ENCODE results near the gene CENPV. TPM values are rescaled to one million over a fixed set of nuclear protein-coding genes. Genes with fewer than 3 reads are reported as not detected.
A peak's percentile ranks its signal among the peaks of the same experiment; 100 is the strongest.

Gene CENPV
- total RNA-seq, 2 donors from 2014 or later: 15.8 to 16.9 TPM

- no peak for DNase-seq (ENCODE audit: low spot score)
- TF ChIP-seq, protein P1, sequence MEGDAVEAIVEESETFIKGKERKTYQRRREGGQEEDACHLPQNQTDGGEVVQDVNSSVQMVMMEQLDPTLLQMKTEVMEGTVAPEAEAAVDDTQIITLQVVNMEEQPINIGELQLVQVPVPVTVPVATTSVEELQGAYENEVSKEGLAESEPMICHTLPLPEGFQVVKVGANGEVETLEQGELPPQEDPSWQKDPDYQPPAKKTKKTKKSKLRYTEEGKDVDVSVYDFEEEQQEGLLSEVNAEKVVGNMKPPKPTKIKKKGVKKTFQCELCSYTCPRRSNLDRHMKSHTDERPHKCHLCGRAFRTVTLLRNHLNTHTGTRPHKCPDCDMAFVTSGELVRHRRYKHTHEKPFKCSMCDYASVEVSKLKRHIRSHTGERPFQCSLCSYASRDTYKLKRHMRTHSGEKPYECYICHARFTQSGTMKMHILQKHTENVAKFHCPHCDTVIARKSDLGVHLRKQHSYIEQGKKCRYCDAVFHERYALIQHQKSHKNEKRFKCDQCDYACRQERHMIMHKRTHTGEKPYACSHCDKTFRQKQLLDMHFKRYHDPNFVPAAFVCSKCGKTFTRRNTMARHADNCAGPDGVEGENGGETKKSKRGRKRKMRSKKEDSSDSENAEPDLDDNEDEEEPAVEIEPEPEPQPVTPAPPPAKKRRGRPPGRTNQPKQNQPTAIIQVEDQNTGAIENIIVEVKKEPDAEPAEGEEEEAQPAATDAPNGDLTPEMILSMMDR (IDR thresholded peaks at IDR 0.05): peak in 1 of 2 donors; percentile 35
- no peaks in the 10 kb centered on the region for H3K27me3 ChIP-seq
- no peak overlapping the region for H3K4me3 ChIP-seq
- no peaks in the 10 kb centered on the region for H3K4me1 ChIP-seq
- no peak overlapping the region for H3K27ac ChIP-seq
- H3K9me3 ChIP-seq: no peaks in the 10 kb centered on the region
- H3K36me3 ChIP-seq: no peaks in the 10 kb centered on the region
Measured at GRCh38 chr17:16304830-16305229, 48.4 kb downstream of the CENPV start.

DNA sequence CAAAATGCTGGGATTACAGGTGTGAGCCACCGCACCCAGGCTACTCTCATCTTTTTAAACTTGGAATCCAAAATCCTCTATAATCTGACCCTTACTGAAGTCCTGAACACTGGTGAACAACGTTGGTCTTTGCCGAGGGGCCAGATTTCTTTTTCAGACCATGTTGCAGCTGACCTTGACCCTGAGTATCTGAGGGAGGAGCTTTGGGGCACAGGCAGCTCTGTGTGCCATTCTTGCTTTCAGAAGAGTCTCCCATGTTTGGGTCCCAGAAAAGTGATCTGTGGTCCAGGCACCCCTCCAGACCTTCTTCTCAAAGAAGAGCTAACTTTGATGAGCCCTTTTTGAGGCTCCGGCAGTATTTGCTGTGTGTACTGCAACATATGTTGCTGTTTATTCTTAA, 50.4 kb downstream of the CENPV start:
- Histone ChIP-seq H3K27me3 (no peaks in the 10 kb centered on the region), H3K36me3 (no peaks in the 10 kb centered on the region), H3K4me3 (no peak overlapping the region), H3K4me1 (no peaks in the 10 kb centered on the region), H3K27ac (no peak overlapping the region), H3K9me3 (no peaks in the 10 kb centered on the region)
- DNase-seq (ENCODE audit: low spot score): no peak
- TF ChIP-seq, protein P1 (IDR thresholded peaks at IDR 0.05): no peak

DNA sequence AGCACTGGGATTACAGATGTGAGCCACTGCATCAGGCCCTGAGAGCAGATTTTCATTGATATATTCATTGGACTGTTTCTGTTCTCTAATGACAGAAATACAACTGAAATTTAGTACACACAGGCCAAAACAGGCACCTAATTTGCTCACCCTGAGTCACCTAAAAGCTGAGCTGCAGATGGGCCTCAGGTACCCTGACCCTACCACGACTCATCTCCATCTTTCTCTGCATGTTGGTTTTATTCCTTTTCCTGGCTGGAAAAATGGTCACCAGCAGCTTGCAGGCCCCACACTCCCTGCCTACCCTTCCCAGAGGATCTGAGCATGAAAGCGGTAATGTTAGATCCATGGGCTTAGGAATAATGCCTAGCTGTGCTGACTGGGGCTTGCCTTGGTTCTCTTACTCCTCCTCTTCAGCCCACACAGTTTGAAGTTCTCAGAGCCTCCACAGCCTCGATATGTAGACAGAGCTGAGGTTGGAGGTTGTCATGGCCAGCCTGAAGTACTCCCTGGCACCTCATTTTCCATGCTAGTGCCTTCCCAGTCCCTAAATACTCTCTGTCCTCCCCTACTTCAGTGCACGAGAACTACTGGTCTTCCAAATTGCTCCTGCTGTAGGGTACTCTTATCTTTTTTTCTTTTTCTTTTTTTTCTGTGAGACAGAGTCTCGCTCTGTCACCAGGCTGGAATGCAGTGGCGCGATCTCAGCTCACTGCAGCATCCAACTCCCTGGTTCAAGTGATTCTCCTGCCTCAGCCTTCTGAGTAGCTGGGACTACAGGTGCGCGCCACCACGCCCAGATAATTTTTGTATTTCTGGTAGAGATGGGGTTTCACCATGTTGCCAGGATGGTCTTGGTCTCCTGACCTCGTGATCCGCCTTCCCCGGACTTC, 51.1 kb downstream of the CENPV start:
- TF ChIP-seq, protein P1 (IDR thresholded peaks at IDR 0.05): no peak
- no peaks in the 10 kb centered on the region for H3K4me1 ChIP-seq
- no peaks in the 10 kb centered on the region for H3K27me3 ChIP-seq
- no peak for DNase-seq (ENCODE audit: low spot score)
- H3K36me3 ChIP-seq: no peaks in the 10 kb centered on the region
- H3K9me3 ChIP-seq: no peaks in the 10 kb centered on the region
- H3K27ac ChIP-seq: no peak overlapping the region
- H3K4me3 ChIP-seq: no peak overlapping the region

DNA sequence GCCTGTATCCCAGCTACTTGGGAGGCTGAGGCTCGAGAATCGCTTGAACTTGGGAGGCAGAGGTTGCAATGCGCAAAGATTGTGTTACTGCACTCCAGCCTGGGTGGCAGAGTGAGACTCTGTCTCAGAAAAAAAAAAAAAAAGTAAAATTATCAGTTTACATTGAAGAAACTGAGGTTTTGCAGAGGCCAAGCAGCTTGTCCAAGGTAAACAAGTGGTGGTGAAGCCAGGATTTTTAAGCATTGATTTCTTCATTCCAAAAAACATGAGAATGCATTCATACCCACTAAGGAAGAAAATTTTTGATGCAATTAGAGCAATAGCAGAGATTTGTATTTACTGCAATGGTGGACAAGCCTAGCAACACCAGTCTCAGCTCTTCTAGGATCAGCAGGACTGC, 52.7 kb downstream of the CENPV start:
- H3K4me3 ChIP-seq: no peak overlapping the region
- no peak for DNase-seq (ENCODE audit: low spot score)
- H3K4me1 ChIP-seq: no peaks in the 10 kb centered on the region
- no peak overlapping the region for H3K27ac ChIP-seq
- TF ChIP-seq, protein P1 (IDR thresholded peaks at IDR 0.05): no peak
- no peaks in the 10 kb centered on the region for H3K36me3 ChIP-seq
- H3K9me3 ChIP-seq: no peaks in the 10 kb centered on the region
- H3K27me3 ChIP-seq: no peaks in the 10 kb centered on the region

GRCh38 chr17:16298140-16298662, 55.1 kb downstream of the CENPV start:
- H3K27ac ChIP-seq: no peak overlapping the region
- no peaks in the 10 kb centered on the region for H3K4me1 ChIP-seq
- H3K36me3 ChIP-seq: no peaks in the 10 kb centered on the region
- no peak for DNase-seq (ENCODE audit: low spot score)
- no peak overlapping the region for H3K4me3 ChIP-seq
- H3K9me3 ChIP-seq: no peaks in the 10 kb centered on the region
- TF ChIP-seq, protein P1 (IDR thresholded peaks at IDR 0.05): no peak
- H3K27me3 ChIP-seq: no peaks in the 10 kb centered on the region

Data from right atrium auricular region (tissue), 2 donors.